ENCODE measurements around the gene FARP1. TPM values are rescaled to one million over a fixed set of nuclear protein-coding genes. Genes with fewer than 3 reads are reported as not detected.

Gene FARP1
- 0.42 TPM for total RNA-seq

GRCh38 chr13:98142380-98143156 is at the start of gene FARP1:
Gene FARP1, plus strand, starts transcription at chr13:98143094. Its CDS starts 70,149 bp downstream, at chr13:98213243.
- Histone ChIP-seq H3K4me1 (ENCODE audit: insufficient read depth, low read length) (peaks cover 3% of the 10 kb centered on the region), H3K4me3 (ENCODE audit: low read length) (no peak within 1 kb of the TSS), H3K9me3 (ENCODE audit: low read depth, low read length) (no peaks in the 10 kb centered on the region), H3K27me3 (ENCODE audit: insufficient read depth, low read length) (peaks cover 45% of the 10 kb centered on the region)

GRCh38 chr13:98094678-98095266 is 48.1 kb upstream of the FARP1 start:
- H3K4me3 ChIP-seq (ENCODE audit: low read length): no peak overlapping the region
- H3K9me3 ChIP-seq (ENCODE audit: low read depth, low read length): no peaks in the 10 kb centered on the region
- H3K4me1 ChIP-seq (ENCODE audit: insufficient read depth, low read length): no peaks in the 10 kb centered on the region
- no peaks in the 10 kb centered on the region for H3K27me3 ChIP-seq (ENCODE audit: insufficient read depth, low read length)

GRCh38 chr13:98096059-98096458 is 46.8 kb upstream of the FARP1 start:
- Histone ChIP-seq H3K27me3 (ENCODE audit: insufficient read depth, low read length) (no peaks in the 10 kb centered on the region), H3K9me3 (ENCODE audit: low read depth, low read length) (no peaks in the 10 kb centered on the region), H3K4me3 (ENCODE audit: low read length) (no peak overlapping the region), H3K4me1 (ENCODE audit: insufficient read depth, low read length) (no peaks in the 10 kb centered on the region)

GRCh38 chr13:98097749-98098148 is 45.1 kb upstream of the FARP1 start:
- no peak overlapping the region for H3K4me3 ChIP-seq (ENCODE audit: low read length)
- H3K4me1 ChIP-seq (ENCODE audit: insufficient read depth, low read length): no peaks in the 10 kb centered on the region
- H3K9me3 ChIP-seq (ENCODE audit: low read depth, low read length): no peaks in the 10 kb centered on the region
- no peaks in the 10 kb centered on the region for H3K27me3 ChIP-seq (ENCODE audit: insufficient read depth, low read length)

- Histone ChIP-seq H3K4me1 (ENCODE audit: insufficient read depth, low read length) (no peaks in the 10 kb centered on the region), H3K9me3 (ENCODE audit: low read depth, low read length) (no peaks in the 10 kb centered on the region), H3K27me3 (ENCODE audit: insufficient read depth, low read length) (no peaks in the 10 kb centered on the region), H3K4me3 (ENCODE audit: low read length) (no peak overlapping the region)
These were observed 44.4 kb upstream of the FARP1 start for GRCh38 chr13:98098516-98098915.

- Histone ChIP-seq H3K9me3 (ENCODE audit: low read depth, low read length) (no peaks in the 10 kb centered on the region), H3K4me1 (ENCODE audit: insufficient read depth, low read length) (no peaks in the 10 kb centered on the region), H3K27me3 (ENCODE audit: insufficient read depth, low read length) (no peaks in the 10 kb centered on the region), H3K4me3 (ENCODE audit: low read length) (no peak overlapping the region)
These were observed 43.3 kb upstream of the FARP1 start for GRCh38 chr13:98099627-98100026.

- H3K4me3 ChIP-seq (ENCODE audit: low read length): no peak overlapping the region
- no peaks in the 10 kb centered on the region for H3K4me1 ChIP-seq (ENCODE audit: insufficient read depth, low read length)
- H3K9me3 ChIP-seq (ENCODE audit: low read depth, low read length): no peaks in the 10 kb centered on the region
- H3K27me3 ChIP-seq (ENCODE audit: insufficient read depth, low read length): no peaks in the 10 kb centered on the region
These were observed 42.4 kb upstream of the FARP1 start for GRCh38 chr13:98100481-98100880.

GRCh38 chr13:98103531-98103930 is 39.4 kb upstream of the FARP1 start:
- H3K4me3 ChIP-seq (ENCODE audit: low read length): no peak overlapping the region
- no peaks in the 10 kb centered on the region for H3K27me3 ChIP-seq (ENCODE audit: insufficient read depth, low read length)
- H3K9me3 ChIP-seq (ENCODE audit: low read depth, low read length): no peaks in the 10 kb centered on the region
- H3K4me1 ChIP-seq (ENCODE audit: insufficient read depth, low read length): no peaks in the 10 kb centered on the region

GRCh38 chr13:98103942-98104880 is 38.7 kb upstream of the FARP1 start:
- Histone ChIP-seq H3K4me1 (ENCODE audit: insufficient read depth, low read length) (no peaks in the 10 kb centered on the region), H3K27me3 (ENCODE audit: insufficient read depth, low read length) (no peaks in the 10 kb centered on the region), H3K9me3 (ENCODE audit: low read depth, low read length) (no peaks in the 10 kb centered on the region), H3K4me3 (ENCODE audit: low read length) (no peak overlapping the region)

GRCh38 chr13:98105929-98106336 is 37.0 kb upstream of the FARP1 start:
- no peaks in the 10 kb centered on the region for H3K27me3 ChIP-seq (ENCODE audit: insufficient read depth, low read length)
- H3K9me3 ChIP-seq (ENCODE audit: low read depth, low read length): no peaks in the 10 kb centered on the region
- H3K4me3 ChIP-seq (ENCODE audit: low read length): no peak overlapping the region
- no peaks in the 10 kb centered on the region for H3K4me1 ChIP-seq (ENCODE audit: insufficient read depth, low read length)

- H3K4me1 ChIP-seq (ENCODE audit: insufficient read depth, low read length): no peaks in the 10 kb centered on the region
- H3K9me3 ChIP-seq (ENCODE audit: low read depth, low read length): no peaks in the 10 kb centered on the region
- H3K27me3 ChIP-seq (ENCODE audit: insufficient read depth, low read length): no peaks in the 10 kb centered on the region
- H3K4me3 ChIP-seq (ENCODE audit: low read length): no peak overlapping the region
These were observed 34.6 kb upstream of the FARP1 start for GRCh38 chr13:98108341-98108740.

GRCh38 chr13:98109226-98109853 is 33.6 kb upstream of the FARP1 start:
- H3K4me1 ChIP-seq (ENCODE audit: insufficient read depth, low read length): no peaks in the 10 kb centered on the region
- H3K4me3 ChIP-seq (ENCODE audit: low read length): no peak overlapping the region
- H3K9me3 ChIP-seq (ENCODE audit: low read depth, low read length): no peaks in the 10 kb centered on the region
- H3K27me3 ChIP-seq (ENCODE audit: insufficient read depth, low read length): no peaks in the 10 kb centered on the region

- Histone ChIP-seq H3K4me3 (ENCODE audit: low read length) (no peak overlapping the region), H3K4me1 (ENCODE audit: insufficient read depth, low read length) (no peaks in the 10 kb centered on the region), H3K27me3 (ENCODE audit: insufficient read depth, low read length) (no peaks in the 10 kb centered on the region), H3K9me3 (ENCODE audit: low read depth, low read length) (no peaks in the 10 kb centered on the region)
These were observed 32.1 kb upstream of the FARP1 start for GRCh38 chr13:98110749-98111148.

- Histone ChIP-seq H3K4me1 (ENCODE audit: insufficient read depth, low read length) (no peaks in the 10 kb centered on the region), H3K9me3 (ENCODE audit: low read depth, low read length) (no peaks in the 10 kb centered on the region), H3K27me3 (ENCODE audit: insufficient read depth, low read length) (no peaks in the 10 kb centered on the region), H3K4me3 (ENCODE audit: low read length) (no peak overlapping the region)
These were observed 31.5 kb upstream of the FARP1 start for GRCh38 chr13:98111168-98112098.

Measured in mononuclear cell (primary cell).